Measurements from ENCODE around the gene CTDSPL.

The CTDSPL gene

DNA sequence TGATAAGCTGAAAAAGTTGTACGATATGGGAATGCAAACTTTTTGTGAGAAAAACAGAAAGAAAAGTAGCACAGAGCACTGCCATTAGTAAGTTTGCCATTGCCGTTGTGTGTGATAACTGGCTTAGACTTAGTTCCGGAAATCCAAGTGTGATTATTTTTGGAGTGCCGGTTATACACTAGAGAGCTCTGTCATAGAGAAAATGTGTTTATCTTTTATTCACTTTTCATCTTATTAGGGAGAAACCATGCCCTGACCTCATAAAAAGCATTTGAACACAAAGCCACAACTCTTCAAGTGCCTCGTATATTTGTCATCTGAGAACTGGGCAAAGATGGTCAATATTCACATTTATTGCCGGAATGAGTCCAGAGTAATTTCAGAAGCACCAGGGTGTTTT lies 36.1 kb downstream of the CTDSPL start:
- H3K4me3 ChIP-seq (replicated peaks; ENCODE audit: low read depth, low read length): no peak overlapping the region
- DNase-seq (ENCODE audit: extremely low read depth, low read depth): no peak
- TF ChIP-seq, protein P1, sequence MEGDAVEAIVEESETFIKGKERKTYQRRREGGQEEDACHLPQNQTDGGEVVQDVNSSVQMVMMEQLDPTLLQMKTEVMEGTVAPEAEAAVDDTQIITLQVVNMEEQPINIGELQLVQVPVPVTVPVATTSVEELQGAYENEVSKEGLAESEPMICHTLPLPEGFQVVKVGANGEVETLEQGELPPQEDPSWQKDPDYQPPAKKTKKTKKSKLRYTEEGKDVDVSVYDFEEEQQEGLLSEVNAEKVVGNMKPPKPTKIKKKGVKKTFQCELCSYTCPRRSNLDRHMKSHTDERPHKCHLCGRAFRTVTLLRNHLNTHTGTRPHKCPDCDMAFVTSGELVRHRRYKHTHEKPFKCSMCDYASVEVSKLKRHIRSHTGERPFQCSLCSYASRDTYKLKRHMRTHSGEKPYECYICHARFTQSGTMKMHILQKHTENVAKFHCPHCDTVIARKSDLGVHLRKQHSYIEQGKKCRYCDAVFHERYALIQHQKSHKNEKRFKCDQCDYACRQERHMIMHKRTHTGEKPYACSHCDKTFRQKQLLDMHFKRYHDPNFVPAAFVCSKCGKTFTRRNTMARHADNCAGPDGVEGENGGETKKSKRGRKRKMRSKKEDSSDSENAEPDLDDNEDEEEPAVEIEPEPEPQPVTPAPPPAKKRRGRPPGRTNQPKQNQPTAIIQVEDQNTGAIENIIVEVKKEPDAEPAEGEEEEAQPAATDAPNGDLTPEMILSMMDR (IDR thresholded peaks at IDR 0.05; ENCODE audit: low read depth, low read length, missing control alignments): no peak

DNA sequence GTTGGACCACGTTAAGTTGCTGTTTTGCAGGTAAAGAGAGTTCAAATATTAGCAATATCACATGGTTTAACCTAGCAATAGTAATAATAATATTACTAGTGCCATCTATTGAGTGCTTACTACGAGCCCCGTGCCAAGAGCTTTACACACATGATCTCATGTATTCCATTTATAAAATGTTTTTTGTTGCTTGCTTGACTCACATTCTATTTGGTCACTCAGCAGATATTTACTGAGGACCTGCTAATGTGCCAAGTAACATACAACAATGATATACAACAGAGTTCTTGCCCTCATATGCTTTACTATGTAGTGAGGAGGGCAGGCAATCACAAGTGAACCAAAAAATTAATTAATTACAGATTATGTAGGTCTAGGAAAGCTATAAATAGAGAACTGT lies 36.7 kb downstream of the CTDSPL start:
- H3K4me3 ChIP-seq (replicated peaks; ENCODE audit: low read depth, low read length): no peak overlapping the region
- TF ChIP-seq, protein P1 (IDR thresholded peaks at IDR 0.05; ENCODE audit: low read depth, low read length, missing control alignments): no peak
- DNase-seq (ENCODE audit: extremely low read depth, low read depth): no peak

DNA sequence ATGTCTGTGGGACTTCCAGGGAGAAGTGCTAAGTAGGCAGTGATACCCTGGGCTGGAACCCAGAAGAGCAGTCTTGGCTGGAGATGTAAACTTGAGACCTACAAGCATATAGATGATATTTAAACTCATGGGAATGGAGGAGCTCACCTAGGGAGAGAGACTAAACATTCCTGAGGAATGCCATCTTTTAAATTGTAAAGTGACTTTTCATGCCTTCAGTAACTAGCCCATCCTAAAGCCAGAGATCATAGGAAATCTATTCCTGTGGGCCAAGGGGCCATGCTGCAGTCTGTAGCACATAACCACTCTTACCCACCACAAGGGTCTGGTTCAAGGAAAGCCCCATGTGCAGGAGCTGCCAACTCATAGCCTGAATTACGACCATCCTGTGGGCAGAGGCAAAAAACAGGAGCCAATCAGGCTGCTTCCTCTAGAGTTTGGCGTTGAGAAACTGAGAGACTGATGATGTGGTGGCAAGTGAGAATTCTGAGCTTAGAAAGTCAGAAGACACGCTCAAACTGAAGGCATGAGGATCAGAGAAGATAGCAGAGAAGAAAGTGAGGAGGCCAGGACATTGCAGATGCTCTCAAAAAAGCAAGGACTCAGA lies 37.5 kb downstream of the CTDSPL start:
- no peak for DNase-seq (ENCODE audit: extremely low read depth, low read depth)
- TF ChIP-seq, protein P1 (IDR thresholded peaks at IDR 0.05; ENCODE audit: low read depth, low read length, missing control alignments): no peak
- H3K4me3 ChIP-seq (replicated peaks; ENCODE audit: low read depth, low read length): no peak overlapping the region

DNA sequence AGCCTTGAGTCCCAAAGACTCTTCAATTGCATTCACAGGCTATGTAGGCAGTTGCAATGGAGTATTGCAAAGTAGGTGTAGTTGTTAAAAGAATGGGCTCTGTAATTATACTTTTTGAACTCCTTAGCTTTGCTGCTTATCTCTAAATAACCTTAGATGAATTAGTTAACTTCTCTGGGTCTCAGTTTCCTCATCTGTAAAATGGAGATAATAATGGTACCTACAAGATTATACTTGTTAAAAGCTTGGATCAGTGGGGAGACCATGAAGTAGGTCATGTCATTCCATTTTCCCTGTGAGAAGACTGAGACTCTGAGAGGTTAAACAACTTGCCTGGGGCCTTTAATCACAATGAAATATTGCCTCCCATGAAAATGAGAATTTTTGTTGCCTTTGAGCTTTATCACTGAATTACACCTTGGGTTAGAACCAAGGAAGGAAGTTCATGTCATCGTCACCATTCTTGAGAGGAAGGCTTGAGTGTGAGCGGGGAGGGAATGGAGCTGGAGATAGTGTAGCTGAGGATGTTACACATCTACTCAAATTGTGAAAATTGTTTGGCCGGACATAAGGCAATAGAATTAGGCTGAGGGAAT lies 38.1 kb downstream of the CTDSPL start:
- no peak for DNase-seq (ENCODE audit: extremely low read depth, low read depth)
- TF ChIP-seq, protein P1 (IDR thresholded peaks at IDR 0.05; ENCODE audit: low read depth, low read length, missing control alignments): no peak

DNA sequence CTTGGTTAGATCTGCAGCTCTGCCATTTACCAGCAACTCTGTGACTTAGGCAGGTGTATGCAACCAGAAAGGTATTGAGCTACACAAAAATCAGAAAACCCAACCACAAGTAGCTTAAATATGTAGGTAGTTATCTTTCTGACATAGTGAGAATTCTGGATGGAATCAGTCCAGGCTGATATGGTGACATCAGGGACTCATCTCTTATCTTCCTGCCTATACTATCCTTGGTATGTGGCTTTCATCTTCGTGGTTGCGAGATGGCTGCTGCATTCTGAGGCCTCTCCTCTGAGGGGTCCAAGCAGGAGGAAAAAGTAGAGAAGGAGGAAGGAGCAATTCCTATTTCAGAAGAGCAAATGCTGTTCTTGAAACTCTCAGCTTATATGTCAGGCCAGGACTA lies 40.0 kb downstream of the CTDSPL start:
- H3K4me3 ChIP-seq (replicated peaks; ENCODE audit: low read depth, low read length): no peak overlapping the region
- DNase-seq (ENCODE audit: extremely low read depth, low read depth): no peak
- TF ChIP-seq, protein P1 (IDR thresholded peaks at IDR 0.05; ENCODE audit: low read depth, low read length, missing control alignments): no peak

More for the DNA sequence above, 38.1 kb downstream of the CTDSPL start:
- H3K4me3 ChIP-seq (replicated peaks; ENCODE audit: low read depth, low read length): no peak overlapping the region

DNA sequence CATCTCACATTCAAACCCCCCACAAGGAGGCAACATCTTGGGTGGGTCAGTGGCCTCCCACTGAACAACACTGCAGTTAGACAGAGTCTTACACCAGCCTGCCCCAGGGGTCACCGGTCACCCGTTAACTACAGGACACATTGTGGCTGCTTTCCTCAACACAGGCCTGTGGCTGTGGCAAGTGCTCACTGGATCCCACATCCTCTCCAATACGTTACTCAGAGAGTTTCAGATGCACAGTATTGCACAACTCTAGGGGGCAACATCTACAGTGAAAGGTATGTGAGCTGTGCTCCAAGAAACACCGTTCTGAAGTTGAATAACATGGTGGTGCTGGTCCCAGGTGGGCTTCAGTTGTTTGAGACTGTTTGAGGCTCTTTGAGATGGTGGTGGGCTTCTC lies 41.0 kb downstream of the CTDSPL start:
- TF ChIP-seq, protein P1 (IDR thresholded peaks at IDR 0.05; ENCODE audit: low read depth, low read length, missing control alignments): no peak
- no peak for DNase-seq (ENCODE audit: extremely low read depth, low read depth)
- H3K4me3 ChIP-seq (replicated peaks; ENCODE audit: low read depth, low read length): no peak overlapping the region

Data from HFF-Myc (cell line).